ENCODE data around the gene SSNA1.
A peak's percentile ranks its signal among the peaks of the same experiment; 100 is the strongest.

The SSNA1 gene

GRCh38 chr9:137220317-137221094, 32.0 kb downstream of the SSNA1 start:
- Histone ChIP-seq H3K4me1 (ENCODE audit: insufficient read depth, low read length) (no peaks in the 10 kb centered on the region; the same call in 1 of the 2 replicates), H3K27me3 (ENCODE audit: insufficient read depth, low read length) (peaks cover 10% of the 10 kb centered on the region), H3K9ac (ENCODE audit: low read depth, low read length) (no peak overlapping the region), H3K9me3 (ENCODE audit: insufficient read depth, low read depth, low read length) (no peaks in the 10 kb centered on the region), H3K4me3 (ENCODE audit: low read length) (no peak overlapping the region), H3K27ac (ENCODE audit: low read depth, low read length) (no peak overlapping the region), H3K36me3 (ENCODE audit: insufficient read depth, low read length) (peaks cover 9% of the 10 kb centered on the region)
- 91% methylated on average over 52 of the region's 52 CpGs for WGBS

- Histone ChIP-seq H3K27me3 (ENCODE audit: insufficient read depth, low read length) (peaks cover 10% of the 10 kb centered on the region), H3K9me3 (ENCODE audit: insufficient read depth, low read depth, low read length) (no peaks in the 10 kb centered on the region), H3K4me3 (ENCODE audit: low read length) (peak overlapping the region; percentile 83), H3K27ac (ENCODE audit: low read depth, low read length) (no peak overlapping the region), H3K4me1 (ENCODE audit: insufficient read depth, low read length) (no peaks in the 10 kb centered on the region; the same call in 1 of the 2 replicates), H3K36me3 (ENCODE audit: insufficient read depth, low read length) (0 out of 2 replicates have a peak, but pooled peaks cover 3% of the 10 kb centered on the region), H3K9ac (ENCODE audit: low read depth, low read length) (no peak overlapping the region)
- 80% methylated on average over 13 of the region's 14 CpGs for WGBS
Measured at GRCh38 chr9:137221095-137221505, 32.6 kb downstream of the SSNA1 start.

GRCh38 chr9:137221506-137222111, 33.1 kb downstream of the SSNA1 start:
- Histone ChIP-seq H3K4me3 (ENCODE audit: low read length) (peak overlapping the region; percentile 83), H3K27ac (ENCODE audit: low read depth, low read length) (no peak overlapping the region), H3K9ac (ENCODE audit: low read depth, low read length) (0 out of 2 replicates have a peak overlapping the region, but pooled peaks have one; percentile 5), H3K27me3 (ENCODE audit: insufficient read depth, low read length) (peaks cover 10% of the 10 kb centered on the region), H3K4me1 (ENCODE audit: insufficient read depth, low read length) (no peaks in the 10 kb centered on the region; the same call in 1 of the 2 replicates), H3K9me3 (ENCODE audit: insufficient read depth, low read depth, low read length) (no peaks in the 10 kb centered on the region), H3K36me3 (ENCODE audit: insufficient read depth, low read length) (no peaks in the 10 kb centered on the region)
- WGBS: 4% methylated on average over 61 of the region's 61 CpGs

GRCh38 chr9:137222190-137223077, 34.0 kb downstream of the SSNA1 start, which contains the start of gene RNF208:
RNF208 (minus strand) TSS chr9:137222240; CDS start chr9:137221212, 1,028 bp downstream.
- 4% methylated on average over 88 of the region's 88 CpGs for WGBS
- H3K9ac ChIP-seq (ENCODE audit: low read depth, low read length): peak within 1 kb of the TSS; percentile 47; the same call in 1 of the 2 replicates
- peaks cover 10% of the 10 kb centered on the region for H3K27me3 ChIP-seq (ENCODE audit: insufficient read depth, low read length)
- no peaks in the 10 kb centered on the region for H3K9me3 ChIP-seq (ENCODE audit: insufficient read depth, low read depth, low read length)
- peak within 1 kb of the TSS; percentile 83 for H3K4me3 ChIP-seq (ENCODE audit: low read length)
- no peaks in the 10 kb centered on the region; the same call in 1 of the 2 replicates for H3K4me1 ChIP-seq (ENCODE audit: insufficient read depth, low read length)
- no peaks in the 10 kb centered on the region for H3K36me3 ChIP-seq (ENCODE audit: insufficient read depth, low read length)
- no peak within 1 kb of the TSS for H3K27ac ChIP-seq (ENCODE audit: low read depth, low read length)

GRCh38 chr9:137223078-137223970, 34.8 kb downstream of the SSNA1 start:
- no peaks in the 10 kb centered on the region for H3K36me3 ChIP-seq (ENCODE audit: insufficient read depth, low read length)
- peaks cover 10% of the 10 kb centered on the region for H3K27me3 ChIP-seq (ENCODE audit: insufficient read depth, low read length)
- H3K9ac ChIP-seq (ENCODE audit: low read depth, low read length): peak overlapping the region; percentile 84
- no peaks in the 10 kb centered on the region; the same call in 1 of the 2 replicates for H3K4me1 ChIP-seq (ENCODE audit: insufficient read depth, low read length)
- peak overlapping the region; percentile 83 for H3K4me3 ChIP-seq (ENCODE audit: low read length)
- H3K9me3 ChIP-seq (ENCODE audit: insufficient read depth, low read depth, low read length): no peaks in the 10 kb centered on the region
- 2% methylated on average over 63 of the region's 63 CpGs for WGBS
- H3K27ac ChIP-seq (ENCODE audit: low read depth, low read length): peak overlapping the region; percentile 83

- peak within 1 kb of the TSS; percentile 84 for H3K9ac ChIP-seq (ENCODE audit: low read depth, low read length)
- no peaks in the 10 kb centered on the region for H3K36me3 ChIP-seq (ENCODE audit: insufficient read depth, low read length)
- peaks cover 10% of the 10 kb centered on the region for H3K27me3 ChIP-seq (ENCODE audit: insufficient read depth, low read length)
- no peaks in the 10 kb centered on the region; the same call in 1 of the 2 replicates for H3K4me1 ChIP-seq (ENCODE audit: insufficient read depth, low read length)
- H3K27ac ChIP-seq (ENCODE audit: low read depth, low read length): no peak within 1 kb of the TSS
- no peaks in the 10 kb centered on the region for H3K9me3 ChIP-seq (ENCODE audit: insufficient read depth, low read depth, low read length)
- H3K4me3 ChIP-seq (ENCODE audit: low read length): peak within 1 kb of the TSS; percentile 83
- WGBS: 80% methylated on average over 23 of the region's 23 CpGs
Measured at GRCh38 chr9:137224830-137225694, 36.6 kb downstream of the SSNA1 start, which contains the start of gene CYSRT1. CYSRT1 (plus strand) TSS chr9:137225174; CDS start chr9:137225622, 448 bp downstream.

GRCh38 chr9:137225699-137226331, 37.3 kb downstream of the SSNA1 start:
- WGBS: 88% methylated on average over 21 of the region's 21 CpGs
- no peak overlapping the region for H3K4me3 ChIP-seq (ENCODE audit: low read length)
- H3K27ac ChIP-seq (ENCODE audit: low read depth, low read length): no peak overlapping the region

GRCh38 chr9:137226338-137227053, 38.0 kb downstream of the SSNA1 start:
- H3K9ac ChIP-seq (ENCODE audit: low read depth, low read length): no peak overlapping the region
- H3K4me1 ChIP-seq (ENCODE audit: insufficient read depth, low read length): no peaks in the 10 kb centered on the region; the same call in 1 of the 2 replicates
- H3K36me3 ChIP-seq (ENCODE audit: insufficient read depth, low read length): no peaks in the 10 kb centered on the region
- 90% methylated on average over 18 of the region's 18 CpGs for WGBS
- peaks cover 10% of the 10 kb centered on the region for H3K27me3 ChIP-seq (ENCODE audit: insufficient read depth, low read length)
- no peaks in the 10 kb centered on the region for H3K9me3 ChIP-seq (ENCODE audit: insufficient read depth, low read depth, low read length)
- H3K27ac ChIP-seq (ENCODE audit: low read depth, low read length): no peak overlapping the region
- H3K4me3 ChIP-seq (ENCODE audit: low read length): no peak overlapping the region

More at GRCh38 chr9:137225699-137226331, 37.3 kb downstream of the SSNA1 start:
- Histone ChIP-seq H3K9ac (ENCODE audit: low read depth, low read length) (no peak overlapping the region), H3K27me3 (ENCODE audit: insufficient read depth, low read length) (peaks cover 10% of the 10 kb centered on the region), H3K4me1 (ENCODE audit: insufficient read depth, low read length) (no peaks in the 10 kb centered on the region; the same call in 1 of the 2 replicates), H3K36me3 (ENCODE audit: insufficient read depth, low read length) (no peaks in the 10 kb centered on the region), H3K9me3 (ENCODE audit: insufficient read depth, low read depth, low read length) (no peaks in the 10 kb centered on the region)

Measured in HUES64 (cell line).